ENCODE measurements around the gene INPP5A. TPM values are rescaled to one million over a fixed set of nuclear protein-coding genes. Genes with fewer than 3 reads are reported as not detected.

Gene INPP5A
- total RNA-seq, 1 donor = 36.8 TPM

GRCh38 chr10:132546567-132547420 lies 9.2 kb downstream of the INPP5A start:
- DNase-seq (ENCODE audit: low read depth) = no peak
- H3K4me3 ChIP-seq (ENCODE audit: low read depth, low read length) = no peak overlapping the region
- no peak for TF ChIP-seq CTCF (IDR thresholded peaks at IDR 0.05; ENCODE audit: insufficient read depth, low read length)

- DNase-seq (ENCODE audit: low read depth) = no peak
- no peak overlapping the region for H3K4me3 ChIP-seq (ENCODE audit: low read depth, low read length)
- no peak for TF ChIP-seq CTCF (IDR thresholded peaks at IDR 0.05; ENCODE audit: insufficient read depth, low read length)
Measured at GRCh38 chr10:132547421-132547861, 9.9 kb downstream of the INPP5A start.

GRCh38 chr10:132548106-132548823 lies 10.7 kb downstream of the INPP5A start:
- no peak for DNase-seq (ENCODE audit: low read depth)
- TF ChIP-seq CTCF (IDR thresholded peaks at IDR 0.05; ENCODE audit: insufficient read depth, low read length) = no peak
- H3K4me3 ChIP-seq (ENCODE audit: low read depth, low read length) = no peak overlapping the region

GRCh38 chr10:132548869-132549268 lies 11.3 kb downstream of the INPP5A start:
- no peak overlapping the region for H3K4me3 ChIP-seq (ENCODE audit: low read depth, low read length)
- DNase-seq (ENCODE audit: low read depth) = no peak
- TF ChIP-seq CTCF (IDR thresholded peaks at IDR 0.05; ENCODE audit: insufficient read depth, low read length) = no peak

- no peak overlapping the region for H3K4me3 ChIP-seq (ENCODE audit: low read depth, low read length)
- no peak for TF ChIP-seq CTCF (IDR thresholded peaks at IDR 0.05; ENCODE audit: insufficient read depth, low read length)
- no peak for DNase-seq (ENCODE audit: low read depth)
Measured at GRCh38 chr10:132549371-132549770, 11.8 kb downstream of the INPP5A start.

- H3K4me3 ChIP-seq (ENCODE audit: low read depth, low read length) = no peak overlapping the region
- no peak for TF ChIP-seq CTCF (IDR thresholded peaks at IDR 0.05; ENCODE audit: insufficient read depth, low read length)
- DNase-seq (ENCODE audit: low read depth) = no peak
Measured at GRCh38 chr10:132550366-132551092, 12.9 kb downstream of the INPP5A start.

All from fibroblast of the aortic adventitia (primary cell).